ENCODE data around the gene CASP10.
"Not testable (repeated sequence)": the region's sequence is repeated elsewhere in the genome, so short reads cannot be mapped to it uniquely, and the experiment has no call there.

The CASP10 gene

GRCh38 chr2:201156036-201156435 lies 26.9 kb upstream of the CASP10 start:
- no peak for DNase-seq

- no peak for DNase-seq
Measured at GRCh38 chr2:201156640-201157039, 26.3 kb upstream of the CASP10 start.

GRCh38 chr2:201157694-201158093 lies 25.2 kb upstream of the CASP10 start:
- no peak for DNase-seq

GRCh38 chr2:201158111-201158929 lies 24.6 kb upstream of the CASP10 start:
- peak; percentile 19 for DNase-seq

GRCh38 chr2:201164166-201164565 lies 18.8 kb upstream of the CASP10 start:
- DNase-seq: no peak

- no peak for DNase-seq
Measured at GRCh38 chr2:201167546-201167945, 15.4 kb upstream of the CASP10 start.

- DNase-seq: not testable (repeated sequence)
Measured at GRCh38 chr2:201168496-201168895, 14.4 kb upstream of the CASP10 start.

GRCh38 chr2:201171259-201171814 lies 11.6 kb upstream of the CASP10 start:
- DNase-seq: no peak

GRCh38 chr2:201172279-201172678 lies 10.7 kb upstream of the CASP10 start:
- DNase-seq: no peak

- no peak for DNase-seq
Measured at GRCh38 chr2:201174687-201175086, 8.3 kb upstream of the CASP10 start.

GRCh38 chr2:201176081-201176481 lies 6.9 kb upstream of the CASP10 start:
- DNase-seq: peak; percentile 82

- no peak for DNase-seq
Measured at GRCh38 chr2:201180010-201180409, 2.9 kb upstream of the CASP10 start.

- DNase-seq: no peak
Measured at GRCh38 chr2:201183365-201183727, 405 bp downstream of the CASP10 start.

GRCh38 chr2:201183835-201184234 lies 894 bp downstream of the CASP10 start:
- not testable (repeated sequence) for DNase-seq

GRCh38 chr2:201184248-201184647 lies 1.3 kb downstream of the CASP10 start:
- not testable (repeated sequence) for DNase-seq

GRCh38 chr2:201185863-201186262 lies 2.9 kb downstream of the CASP10 start:
- no peak for DNase-seq

GRCh38 chr2:201186982-201187381 lies 4.0 kb downstream of the CASP10 start:
- no peak for DNase-seq

- DNase-seq: no peak
Measured at GRCh38 chr2:201188449-201188848, 5.5 kb downstream of the CASP10 start.

- DNase-seq: no peak
Measured at GRCh38 chr2:201191132-201191875, 8.4 kb downstream of the CASP10 start.

GRCh38 chr2:201194097-201194496 lies 11.2 kb downstream of the CASP10 start:
- DNase-seq: no peak

- DNase-seq: no peak
Measured at GRCh38 chr2:201195331-201195730, 12.4 kb downstream of the CASP10 start.

GRCh38 chr2:201196003-201196402 lies 13.1 kb downstream of the CASP10 start:
- DNase-seq: no peak

GRCh38 chr2:201196803-201197202 lies 13.9 kb downstream of the CASP10 start:
- no peak for DNase-seq

GRCh38 chr2:201197781-201198180 lies 14.8 kb downstream of the CASP10 start:
- no peak for DNase-seq

Data from DMS79 treated with DMSO at 0.1 percent for 48 hours (cell line).